ENCODE measurements around the gene PLXNA3. TPM values are rescaled to one million over a fixed set of nuclear protein-coding genes. Genes with fewer than 3 reads are reported as not detected.

The PLXNA3 gene
- polyA plus RNA-seq, 1 of the 3 experiments (the other 2 are of a cell fraction): 33.2 TPM

- H3K9me2 ChIP-seq: no peaks in the 10 kb centered on the region
- POLR2A ChIA-PET: no interaction called here
- H3K9me3 ChIP-seq: no peaks in the 10 kb centered on the region
- H2AFZ ChIP-seq (ENCODE audit: low read depth): no peak overlapping the region
- no peaks in the 10 kb centered on the region for H3F3A ChIP-seq (replicated peaks; ENCODE audit: insufficient read depth)
- no peaks in the 10 kb centered on the region for H3K36me3 ChIP-seq (replicated peaks in 1 of 2; ENCODE audit: control insufficient read depth in 1 of 2, insufficient read depth in 2 of 2, low read length in 1 of 2)
- CTCF ChIA-PET: interaction anchor here (1.1 kb wide), 1 partner anchor 13 kb away, joined by 6 read pairs; no protein-coding TSS in a partner anchor
- H3K4me2 ChIP-seq: no peak overlapping the region
- peaks cover 6% of the 10 kb centered on the region for H3K79me2 ChIP-seq (ENCODE audit: insufficient read depth)
- no peak for DNase-seq
- no peak overlapping the region for H3K9ac ChIP-seq
- 38% methylated on average over 2 of the region's 2 CpGs for WGBS (ENCODE audit: low lambda C conversion rate)
- no peak overlapping the region for H3K4me3 ChIP-seq (ENCODE audit: low read depth in 2 of 2, low read length in 1 of 2)
- H4K20me1 ChIP-seq (ENCODE audit: insufficient read depth): no peaks in the 10 kb centered on the region
- H3K4me1 ChIP-seq (ENCODE audit: control insufficient read depth in 1 of 2, insufficient read depth in 2 of 2, low read depth in 1 of 2, low read length in 1 of 2): peaks cover 0 to 6% of the 10 kb centered on the region in 2 experiments; a peak in 1 of 4 replicates
- TF ChIP-seq MEF2A (IDR thresholded peaks at IDR 0.05; ENCODE audit: borderline replicate concordance, low read depth) (no peak), REST (IDR thresholded peaks at IDR 0.05; ENCODE audit: low read depth, low read length) (no peak), GABPA (IDR thresholded peaks at IDR 0.05; ENCODE audit: low read depth) (no peak), USF2 (IDR thresholded peaks at IDR 0.05; ENCODE audit: borderline replicate concordance, low read depth, low read length) (no peak)
- no peak overlapping the region for H3K27ac ChIP-seq (ENCODE audit: low read depth in 2 of 2, low read length in 1 of 2)
- H3K27me3 ChIP-seq (ENCODE audit: insufficient read depth): no peaks in the 10 kb centered on the region; the same call in 1 of the 2 replicates
These were observed 55.6 kb downstream of the PLXNA3 start for GRCh38 chrX:154513716-154514115.

- H3K79me2 ChIP-seq (ENCODE audit: insufficient read depth): peaks cover 6% of the 10 kb centered on the region
- no peak overlapping the region for H2AFZ ChIP-seq (ENCODE audit: low read depth)
- peak overlapping the region; percentile 58 to 66 for H3K4me3 ChIP-seq (ENCODE audit: low read depth in 2 of 2, low read length in 1 of 2)
- no peaks in the 10 kb centered on the region for H3K9me3 ChIP-seq
- 50% methylated on average over 21 of the region's 34 CpGs for WGBS (ENCODE audit: low lambda C conversion rate)
- no peaks in the 10 kb centered on the region for H3K36me3 ChIP-seq (replicated peaks in 1 of 2; ENCODE audit: control insufficient read depth in 1 of 2, insufficient read depth in 2 of 2, low read length in 1 of 2)
- peaks cover 6% of the 10 kb centered on the region; the same call in 1 of the 2 replicates for H3K27me3 ChIP-seq (ENCODE audit: insufficient read depth)
- TF ChIP-seq RAD21 (IDR thresholded peaks at IDR 0.05; ENCODE audit: low read length) (no peak), RXRA (IDR thresholded peaks at IDR 0.05; ENCODE audit: borderline replicate concordance, low read depth) (no peak), NRF1 (IDR thresholded peaks at IDR 0.05; ENCODE audit: low read depth, low read length) (no peak), IRF3 (IDR thresholded peaks at IDR 0.05; ENCODE audit: low read depth, low read length) (no peak), MXI1 (IDR thresholded peaks at IDR 0.05; ENCODE audit: low read depth, low read length) (no peak), CHD2 (IDR thresholded peaks at IDR 0.05; ENCODE audit: low read length, partially characterized antibody) (no peak), REST (IDR thresholded peaks at IDR 0.05; ENCODE audit: low read depth, low read length) (no peak), TEAD4 (IDR thresholded peaks at IDR 0.05; ENCODE audit: borderline replicate concordance, insufficient read depth) (no peak)
- H3K4me2 ChIP-seq: peak overlapping the region; percentile 76
- ChIA-PET CTCF (interaction anchor here (0.8 kb wide), 1 partner anchor 18 kb away, joined by 3 read pairs; no protein-coding TSS in a partner anchor), POLR2A (interaction anchor here (0.7 to 1.2 kb wide), 2 partner anchors 25 to 30 kb away, joined by 4 to 5 read pairs; partner anchors contain the start of gene SLC10A3)
- peak overlapping the region; percentile 73 for H3K9ac ChIP-seq
- H3F3A ChIP-seq (replicated peaks; ENCODE audit: insufficient read depth): no peaks in the 10 kb centered on the region
- no peak for DNase-seq
- H3K9me2 ChIP-seq: no peaks in the 10 kb centered on the region
- H4K20me1 ChIP-seq (ENCODE audit: insufficient read depth): no peaks in the 10 kb centered on the region
- H3K27ac ChIP-seq (ENCODE audit: low read depth in 2 of 2, low read length in 1 of 2): peak overlapping the region; percentile 38 to 50; a peak in 3 of 4 replicates
- H3K4me1 ChIP-seq (ENCODE audit: control insufficient read depth in 1 of 2, insufficient read depth in 2 of 2, low read depth in 1 of 2, low read length in 1 of 2): peaks cover 0 to 6% of the 10 kb centered on the region in 2 experiments; a peak in 1 of 4 replicates
These were observed 57.2 kb downstream of the PLXNA3 start for GRCh38 chrX:154515090-154515965.

Data from SK-N-SH (cell line).